Muscle layer of duodenum (tissue), 2 donors: Measurements from ENCODE around the gene NIPBL.

Source experiments
- H3K27ac ChIP-seq: one replicate; pipeline ENCODE4 v1.7.0; 2013; ENCODE audit warnings: mild to moderate bottlenecking, low read length
- H3K27me3 ChIP-seq: one replicate; pipeline ENCODE4 v1.7.0; 2013; ENCODE audit warnings: low read depth, mild to moderate bottlenecking, control low read depth, low read length
- H3K36me3 ChIP-seq, 2 donors: one replicate each; pipeline ENCODE4 v1.7.0; 2013; ENCODE audit warnings: low read length in 2 of 2, control low read depth in 1 of 2, mild to moderate bottlenecking in 1 of 2; ENCODE audit not compliant: insufficient read depth in 2 of 2, control insufficient read depth in 1 of 2
- H3K4me1 ChIP-seq, 2 donors: one replicate each; pipeline ENCODE4 v1.7.0; 2013; ENCODE audit warnings: low read length in 2 of 2, mild to moderate bottlenecking in 2 of 2, control low read depth in 1 of 2, moderate library complexity in 1 of 2; ENCODE audit not compliant: insufficient read depth in 2 of 2, control insufficient read depth in 1 of 2
- H3K4me3 ChIP-seq, 2 donors: one replicate each; pipeline ENCODE4 v1.7.0; 2013; ENCODE audit warnings: low read length in 2 of 2, low read depth in 1 of 2, mild to moderate bottlenecking in 1 of 2
- H3K9me3 ChIP-seq, 2 donors: one replicate each; pipeline ENCODE4 v1.7.0; 2013; ENCODE audit warnings: low read length in 2 of 2, control low read depth in 1 of 2, mild to moderate bottlenecking in 1 of 2; ENCODE audit not compliant: control insufficient read depth in 1 of 2
- donor health status: healthy.

NIPBL gene

GRCh38 chr5:36881304-36881703, 4.7 kb downstream of the NIPBL start:
- Histone ChIP-seq H3K4me1 (peaks cover 7 to 38% of the 10 kb centered on the region in 2 donors), H3K27ac (no peak overlapping the region), H3K36me3 (peaks cover 0 to 11% of the 10 kb centered on the region in 2 donors), H3K27me3 (no peaks in the 10 kb centered on the region), H3K4me3 (no peak overlapping the region), H3K9me3 (no peaks in the 10 kb centered on the region)

GRCh38 chr5:36881807-36882206, 5.2 kb downstream of the NIPBL start:
- Histone ChIP-seq H3K27me3 (no peaks in the 10 kb centered on the region), H3K36me3 (peaks cover 0 to 9% of the 10 kb centered on the region in 2 donors), H3K4me3 (no peak overlapping the region), H3K4me1 (peaks cover 7 to 38% of the 10 kb centered on the region in 2 donors), H3K27ac (no peak overlapping the region), H3K9me3 (no peaks in the 10 kb centered on the region)

GRCh38 chr5:36882250-36882649, 5.7 kb downstream of the NIPBL start:
- Histone ChIP-seq H3K27ac (no peak overlapping the region), H3K36me3 (peaks cover 0 to 4% of the 10 kb centered on the region in 2 donors), H3K27me3 (no peaks in the 10 kb centered on the region), H3K4me3 (no peak overlapping the region), H3K9me3 (no peaks in the 10 kb centered on the region), H3K4me1 (peaks cover 7 to 38% of the 10 kb centered on the region in 2 donors)

GRCh38 chr5:36883894-36884462, 7.4 kb downstream of the NIPBL start:
- Histone ChIP-seq H3K27me3 (no peaks in the 10 kb centered on the region), H3K36me3 (no peaks in the 10 kb centered on the region), H3K4me1 (peaks cover 7 to 36% of the 10 kb centered on the region in 2 donors)

GRCh38 chr5:36885149-36885548, 8.6 kb downstream of the NIPBL start:
- H3K27me3 ChIP-seq: no peaks in the 10 kb centered on the region
- peaks cover 7 to 28% of the 10 kb centered on the region in 2 donors for H3K4me1 ChIP-seq
- no peak overlapping the region for H3K27ac ChIP-seq
- no peaks in the 10 kb centered on the region for H3K36me3 ChIP-seq
- no peak overlapping the region for H3K4me3 ChIP-seq
- no peaks in the 10 kb centered on the region for H3K9me3 ChIP-seq

More at GRCh38 chr5:36883894-36884462, 7.4 kb downstream of the NIPBL start:
- Histone ChIP-seq H3K9me3 (no peaks in the 10 kb centered on the region), H3K4me3 (no peak overlapping the region), H3K27ac (no peak overlapping the region)

GRCh38 chr5:36885566-36886485, 9.3 kb downstream of the NIPBL start:
- Histone ChIP-seq H3K4me3 (no peak overlapping the region), H3K9me3 (no peaks in the 10 kb centered on the region), H3K36me3 (no peaks in the 10 kb centered on the region), H3K27me3 (no peaks in the 10 kb centered on the region), H3K27ac (no peak overlapping the region), H3K4me1 (peaks cover 7 to 23% of the 10 kb centered on the region in 2 donors)

GRCh38 chr5:36886791-36887190, 10.2 kb downstream of the NIPBL start:
- Histone ChIP-seq H3K27me3 (no peaks in the 10 kb centered on the region), H3K4me3 (no peak overlapping the region), H3K4me1 (peaks cover 4 to 15% of the 10 kb centered on the region in 2 donors), H3K36me3 (no peaks in the 10 kb centered on the region), H3K9me3 (no peaks in the 10 kb centered on the region), H3K27ac (no peak overlapping the region)

GRCh38 chr5:36887532-36887931, 11.0 kb downstream of the NIPBL start:
- Histone ChIP-seq H3K27ac (no peak overlapping the region), H3K9me3 (no peaks in the 10 kb centered on the region), H3K4me3 (no peak overlapping the region), H3K36me3 (no peaks in the 10 kb centered on the region), H3K4me1 (peaks cover 0 to 15% of the 10 kb centered on the region in 2 donors), H3K27me3 (no peaks in the 10 kb centered on the region)

- H3K9me3 ChIP-seq: no peaks in the 10 kb centered on the region
- H3K27ac ChIP-seq: no peak overlapping the region
- no peaks in the 10 kb centered on the region for H3K27me3 ChIP-seq
- H3K36me3 ChIP-seq: no peaks in the 10 kb centered on the region
- no peak overlapping the region for H3K4me3 ChIP-seq
- H3K4me1 ChIP-seq: peaks cover 0 to 15% of the 10 kb centered on the region in 2 donors
These were observed 11.7 kb downstream of the NIPBL start for GRCh38 chr5:36888303-36888702.

GRCh38 chr5:36889264-36889663, 12.7 kb downstream of the NIPBL start:
- no peaks in the 10 kb centered on the region for H3K9me3 ChIP-seq
- H3K27me3 ChIP-seq: no peaks in the 10 kb centered on the region
- H3K4me1 ChIP-seq: peaks cover 0 to 19% of the 10 kb centered on the region in 2 donors
- H3K36me3 ChIP-seq: no peaks in the 10 kb centered on the region
- no peak overlapping the region for H3K27ac ChIP-seq
- H3K4me3 ChIP-seq: no peak overlapping the region

- H3K4me1 ChIP-seq: peaks cover 0 to 4% of the 10 kb centered on the region in 2 donors
- H3K27ac ChIP-seq: no peak overlapping the region
- no peaks in the 10 kb centered on the region for H3K36me3 ChIP-seq
- H3K27me3 ChIP-seq: no peaks in the 10 kb centered on the region
- H3K4me3 ChIP-seq: no peak overlapping the region
- H3K9me3 ChIP-seq: no peaks in the 10 kb centered on the region
These were observed 14.7 kb downstream of the NIPBL start for GRCh38 chr5:36891266-36891665.
